Smooth muscle cell (in vitro differentiated cells): ENCODE measurements around the gene DNAJC15. TPM values are rescaled to one million over a fixed set of nuclear protein-coding genes. Genes with fewer than 3 reads are reported as not detected.
"Not testable (repeated sequence)": the region's sequence is repeated elsewhere in the genome, so short reads cannot be mapped to it uniquely, and the experiment has no call there.

Source experiments
- DNase-seq: peaks from one replicate; lab custom pipeline; 2025; ENCODE audit not compliant: unreplicated experiment; lab: John Stamatoyannopoulos, UW
- H2AFZ ChIP-seq: fragments of 200-600 bp; sonication (generic); 2 replicates; pipeline ENCODE4 v1.6.0; 2016; ENCODE audit warnings: antibody characterized with exemption, low read depth, mild to moderate bottlenecking
- H3F3A ChIP-seq: fragments of 200-600 bp; sonication (generic); 2 replicates; pipeline ENCODE4 v1.6.0; 2017; ENCODE audit warnings: antibody characterized with exemption, low read depth
- H3K27ac ChIP-seq: fragments of 200-600 bp; sonication (generic); 2 replicates; pipeline ENCODE4 v1.5.1; 2016; ENCODE audit warnings: low read depth, mild to moderate bottlenecking
- H3K27me3 ChIP-seq: fragments of 200-600 bp; sonication (generic); 2 replicates; pipeline ENCODE4 v1.6.1; 2016; ENCODE audit warnings: low read depth, mild to moderate bottlenecking
- H3K36me3 ChIP-seq: fragments of 200-600 bp; sonication (generic); 2 replicates; pipeline ENCODE4 v1.5.1; 2016; ENCODE audit warnings: low read depth
- H3K4me1 ChIP-seq: fragments of 200-600 bp; sonication (generic); 2 replicates; pipeline ENCODE4 v1.5.1; 2016; ENCODE audit warnings: low read depth
- H3K4me2 ChIP-seq: fragments of 200-600 bp; sonication (generic); 2 replicates; pipeline ENCODE4 v1.6.0; 2016; ENCODE audit warnings: mild to moderate bottlenecking
- H3K4me3 ChIP-seq: fragments of 200-600 bp; sonication (generic); 2 replicates; pipeline ENCODE4 v1.5.1; 2016; ENCODE audit warnings: mild to moderate bottlenecking
- H3K79me2 ChIP-seq: fragments of 200-600 bp; sonication (generic); 2 replicates; pipeline ENCODE4 v1.6.0; 2016; ENCODE audit warnings: low read depth, mild to moderate bottlenecking
- H3K9ac ChIP-seq: fragments of 200-600 bp; sonication (generic); 2 replicates; pipeline ENCODE4 v1.6.0; 2016; ENCODE audit warnings: low read depth
- H3K9me3 ChIP-seq: fragments of 200-600 bp; sonication (generic); replicated peaks from 2 replicates; pipeline ENCODE4 v1.5.1; 2016; ENCODE audit warnings: low read depth
- H4K20me1 ChIP-seq: fragments of 200-600 bp; sonication (generic); 2 replicates; pipeline ENCODE4 v1.6.0; 2016; ENCODE audit warnings: low read depth
- WGBS: methylation state at CpG from one replicate; pipeline ENCODE4 v1.1.7; 2016; ENCODE audit warnings: low lambda C conversion rate; 5-methylcytosine and 5-hydroxymethylcytosine counted together
- polyA plus RNA-seq: library from polyadenylated mRNA; unstranded; fragments of >200 nt; fragmentation: Nextera tagmentation; extraction: Ambion mirVana; gene quantifications from 2 replicates; pipeline ENCODE4 v1.2.1, GENCODE V29; 2016
- total RNA-seq: library from RNA; depleted of rRNA; stranded (reverse); fragments of >200 nt; gene quantifications from 2 replicates; pipeline ENCODE4 v1.2.3, GENCODE V29; 2014
- TF ChIP-seq, protein P1 (sequence below): fragments of 200-600 bp; sonication (generic); IDR thresholded peaks from 2 replicates; pipeline ENCODE4 v1.5.1; 2017; ENCODE audit warnings: borderline replicate concordance, mild to moderate bottlenecking, antibody characterized with exemption; ENCODE audit not compliant: insufficient read depth, poor library complexity, severe bottlenecking

The DNAJC15 gene
- total and polyA plus RNA-seq, 2 experiments from 2014 or later, result 4.4 to 6.9 TPM

DNA sequence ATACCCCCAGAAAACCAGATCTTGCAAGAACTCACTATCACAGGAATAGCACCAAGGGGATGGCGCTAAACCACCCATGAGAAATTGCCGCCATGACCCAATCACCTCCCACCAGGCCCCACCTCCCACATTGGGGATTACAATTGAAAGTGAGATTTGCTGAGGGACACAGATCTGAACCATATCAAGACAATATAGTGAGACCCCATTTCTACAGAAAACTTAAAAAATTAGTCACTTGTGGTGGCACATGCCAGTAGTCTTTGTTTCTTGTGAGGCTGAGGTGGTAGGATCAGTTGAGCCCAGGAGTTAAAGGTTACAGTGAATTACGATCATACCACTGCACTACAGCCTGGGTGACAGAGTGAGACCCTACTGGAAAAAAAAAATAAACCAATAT is 9.7 kb downstream of the DNAJC15 start:
- H4K20me1 ChIP-seq, result no peaks in the 10 kb centered on the region
- no peaks in the 10 kb centered on the region for H3F3A ChIP-seq
- H3K9ac ChIP-seq, result no peak overlapping the region
- WGBS, result 97% methylated on average over 3 of the region's 3 CpGs
- no peaks in the 10 kb centered on the region for H3K27me3 ChIP-seq
- H3K9me3 ChIP-seq, result no peaks in the 10 kb centered on the region
- no peak for DNase-seq
- no peaks in the 10 kb centered on the region for H3K36me3 ChIP-seq
- H3K4me3 ChIP-seq, result no peak overlapping the region
- TF ChIP-seq, protein P1, sequence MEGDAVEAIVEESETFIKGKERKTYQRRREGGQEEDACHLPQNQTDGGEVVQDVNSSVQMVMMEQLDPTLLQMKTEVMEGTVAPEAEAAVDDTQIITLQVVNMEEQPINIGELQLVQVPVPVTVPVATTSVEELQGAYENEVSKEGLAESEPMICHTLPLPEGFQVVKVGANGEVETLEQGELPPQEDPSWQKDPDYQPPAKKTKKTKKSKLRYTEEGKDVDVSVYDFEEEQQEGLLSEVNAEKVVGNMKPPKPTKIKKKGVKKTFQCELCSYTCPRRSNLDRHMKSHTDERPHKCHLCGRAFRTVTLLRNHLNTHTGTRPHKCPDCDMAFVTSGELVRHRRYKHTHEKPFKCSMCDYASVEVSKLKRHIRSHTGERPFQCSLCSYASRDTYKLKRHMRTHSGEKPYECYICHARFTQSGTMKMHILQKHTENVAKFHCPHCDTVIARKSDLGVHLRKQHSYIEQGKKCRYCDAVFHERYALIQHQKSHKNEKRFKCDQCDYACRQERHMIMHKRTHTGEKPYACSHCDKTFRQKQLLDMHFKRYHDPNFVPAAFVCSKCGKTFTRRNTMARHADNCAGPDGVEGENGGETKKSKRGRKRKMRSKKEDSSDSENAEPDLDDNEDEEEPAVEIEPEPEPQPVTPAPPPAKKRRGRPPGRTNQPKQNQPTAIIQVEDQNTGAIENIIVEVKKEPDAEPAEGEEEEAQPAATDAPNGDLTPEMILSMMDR, result no peak
- no peaks in the 10 kb centered on the region for H3K4me1 ChIP-seq
- no peak overlapping the region for H3K4me2 ChIP-seq
- no peaks in the 10 kb centered on the region for H3K79me2 ChIP-seq
- no peak overlapping the region for H3K27ac ChIP-seq
- no peak overlapping the region for H2AFZ ChIP-seq

DNA sequence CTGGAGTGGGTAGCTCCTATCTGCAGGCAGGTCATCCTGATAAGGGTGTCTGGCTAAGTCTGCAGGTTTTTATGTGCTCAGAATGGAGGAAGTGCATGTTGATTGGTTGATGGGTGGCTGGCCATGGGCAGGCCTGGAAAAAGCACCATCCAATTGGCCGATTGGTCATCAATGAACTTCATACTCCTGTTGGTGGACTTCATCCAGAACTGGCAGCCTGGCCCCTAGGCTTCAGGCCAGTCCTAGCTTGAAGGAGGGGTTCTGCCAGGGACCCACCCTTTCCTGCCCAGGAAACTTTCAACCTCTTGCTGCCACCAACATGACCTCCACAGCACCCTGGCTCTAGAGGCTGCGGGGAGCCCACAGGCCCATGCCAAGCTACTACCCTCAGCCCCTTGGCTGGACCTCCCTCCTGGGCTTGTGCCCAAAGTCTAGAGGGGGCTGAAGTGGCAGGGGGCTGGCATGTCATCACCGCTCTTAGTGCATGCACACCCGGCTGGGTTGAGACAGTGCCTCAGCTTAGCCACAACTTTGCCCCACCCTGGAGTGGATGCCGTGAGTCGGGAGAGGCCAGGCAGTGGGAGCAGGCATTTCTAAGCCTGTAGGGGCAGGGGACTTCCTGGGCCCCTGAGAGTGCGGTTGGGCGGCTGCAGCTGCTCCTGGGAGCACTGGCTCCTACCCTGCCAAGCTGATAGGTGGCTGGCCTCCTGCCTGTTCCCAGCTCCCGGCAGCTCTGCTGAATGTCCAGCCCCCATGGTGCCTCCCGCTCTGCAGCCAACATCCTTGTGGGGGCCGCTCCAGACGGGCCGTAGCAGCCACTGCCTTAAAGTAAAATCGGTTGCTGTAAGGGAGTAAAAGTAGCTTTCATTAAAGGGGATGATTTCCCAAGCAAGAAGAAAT is 13.2 kb downstream of the DNAJC15 start:
- TF ChIP-seq, protein P1, result no peak
- no peak overlapping the region for H3K4me3 ChIP-seq
- no peaks in the 10 kb centered on the region for H3K79me2 ChIP-seq
- H3K4me1 ChIP-seq, result peaks cover 10% of the 10 kb centered on the region
- H3K36me3 ChIP-seq, result no peaks in the 10 kb centered on the region
- no peaks in the 10 kb centered on the region for H4K20me1 ChIP-seq
- H3K27ac ChIP-seq, result no peak overlapping the region
- no peak for DNase-seq
- H2AFZ ChIP-seq, result no peak overlapping the region
- H3K9me3 ChIP-seq, result no peaks in the 10 kb centered on the region
- H3F3A ChIP-seq, result no peaks in the 10 kb centered on the region
- 91% methylated on average over 13 of the region's 14 CpGs for WGBS
- no peak overlapping the region for H3K9ac ChIP-seq
- no peak overlapping the region for H3K4me2 ChIP-seq
- no peaks in the 10 kb centered on the region for H3K27me3 ChIP-seq

GRCh38 chr13:43039966-43040365 is 16.6 kb downstream of the DNAJC15 start:
- TF ChIP-seq, protein P1, result no peak
- no peaks in the 10 kb centered on the region for H3K79me2 ChIP-seq
- H3K27ac ChIP-seq, result no peak overlapping the region
- no peaks in the 10 kb centered on the region for H4K20me1 ChIP-seq
- no peaks in the 10 kb centered on the region for H3K27me3 ChIP-seq
- no peak overlapping the region for H2AFZ ChIP-seq
- DNase-seq, result no peak
- no peaks in the 10 kb centered on the region for H3K9me3 ChIP-seq
- no peak overlapping the region for H3K4me3 ChIP-seq
- peaks cover 26% of the 10 kb centered on the region for H3K4me1 ChIP-seq
- peaks cover 9% of the 10 kb centered on the region for H3F3A ChIP-seq
- H3K36me3 ChIP-seq, result no peaks in the 10 kb centered on the region
- H3K4me2 ChIP-seq, result no peak overlapping the region
- WGBS, result 97% methylated on average over 2 of the region's 2 CpGs
- no peak overlapping the region for H3K9ac ChIP-seq

DNA sequence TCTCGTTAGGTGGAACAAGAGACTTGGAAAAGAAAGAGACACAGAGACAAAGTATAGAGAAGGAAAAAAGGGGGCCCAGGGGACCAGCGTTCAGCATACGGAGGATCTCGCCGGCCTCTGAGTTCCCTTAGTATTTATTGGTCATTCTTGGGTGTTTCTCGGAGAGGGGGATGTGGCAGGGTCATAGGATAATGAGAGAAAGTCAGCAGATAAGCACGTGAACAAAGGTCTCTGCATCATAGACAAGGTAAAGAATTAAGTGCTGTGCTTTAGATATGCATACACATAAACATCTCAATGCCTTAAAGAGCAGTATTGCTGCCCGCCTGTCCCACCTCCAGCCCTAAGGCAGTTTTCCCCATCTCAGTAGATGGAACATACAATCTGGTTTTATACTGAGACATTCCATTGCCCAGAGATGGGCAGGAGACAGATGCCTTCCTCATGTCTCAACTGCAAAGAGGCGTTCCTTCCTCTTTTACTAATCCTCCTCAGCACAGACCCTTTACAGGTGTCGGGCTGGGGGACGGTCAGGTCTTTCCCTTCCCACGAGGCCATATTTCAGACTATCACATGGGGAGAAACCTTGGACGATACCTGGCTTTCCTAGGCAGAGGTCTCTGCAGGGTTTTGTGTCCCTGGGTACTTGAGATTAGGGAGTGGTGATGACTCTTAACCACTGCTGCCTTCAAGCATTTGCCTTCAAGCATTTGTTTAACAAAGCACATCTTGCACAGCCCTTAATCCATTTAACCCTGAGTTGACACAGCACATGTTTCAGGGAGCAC is 17.4 kb downstream of the DNAJC15 start:
- H3K4me3 ChIP-seq, H3K27ac ChIP-seq, H3F3A ChIP-seq, H2AFZ ChIP-seq, H3K4me2 ChIP-seq, H3K9ac ChIP-seq, H4K20me1 ChIP-seq, H3K9me3 ChIP-seq, H3K27me3 ChIP-seq, DNase-seq, H3K36me3 ChIP-seq, H3K79me2 ChIP-seq: not testable (repeated sequence)
- 85% methylated on average over 13 of the region's 13 CpGs for WGBS
- H3K4me1 ChIP-seq, result peaks cover 26% of the 10 kb centered on the region
